ENCODE measurements around the gene HOMER2. TPM values are rescaled to one million over a fixed set of nuclear protein-coding genes. Genes with fewer than 3 reads are reported as not detected.

The HOMER2 gene
- total RNA-seq, 3 donors from 2014 or later, result 6.1 to 295 (median 77.7) TPM

DNA sequence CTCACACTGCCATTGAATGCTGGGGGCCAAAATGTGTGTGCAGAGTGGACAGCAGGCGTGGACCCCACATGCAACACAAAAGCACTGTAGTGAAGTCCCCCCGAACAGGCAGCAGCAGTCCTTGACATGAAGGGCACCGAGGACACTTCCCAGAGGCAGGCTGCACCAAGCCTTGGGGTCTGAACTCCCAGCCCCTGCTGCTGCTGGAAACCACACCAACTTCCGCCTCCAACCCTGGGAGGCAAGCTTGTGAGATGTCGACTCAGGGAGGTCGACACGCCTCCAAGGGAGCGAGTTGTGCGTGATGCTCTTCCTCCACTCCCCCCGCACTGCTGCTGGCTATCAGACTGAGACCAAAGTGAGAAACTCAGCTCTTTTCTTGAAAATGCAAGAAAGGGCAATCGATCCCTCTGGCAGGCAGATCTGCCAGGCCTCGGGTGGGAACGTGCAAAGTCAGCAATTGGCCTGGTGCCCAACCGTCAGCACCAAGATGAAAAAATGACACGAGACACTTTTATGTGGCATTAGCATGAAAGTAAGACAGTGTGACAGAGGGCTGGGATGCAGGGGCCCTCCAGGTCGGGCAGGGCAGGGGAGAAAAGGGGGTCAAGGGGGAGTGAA is 99.5 kb downstream of the HOMER2 start:
- no peaks in the 10 kb centered on the region for H3K9me3 ChIP-seq
- no peaks in the 10 kb centered on the region for H3K36me3 ChIP-seq
- no peak overlapping the region for H3K27ac ChIP-seq
- TF ChIP-seq, protein P1, sequence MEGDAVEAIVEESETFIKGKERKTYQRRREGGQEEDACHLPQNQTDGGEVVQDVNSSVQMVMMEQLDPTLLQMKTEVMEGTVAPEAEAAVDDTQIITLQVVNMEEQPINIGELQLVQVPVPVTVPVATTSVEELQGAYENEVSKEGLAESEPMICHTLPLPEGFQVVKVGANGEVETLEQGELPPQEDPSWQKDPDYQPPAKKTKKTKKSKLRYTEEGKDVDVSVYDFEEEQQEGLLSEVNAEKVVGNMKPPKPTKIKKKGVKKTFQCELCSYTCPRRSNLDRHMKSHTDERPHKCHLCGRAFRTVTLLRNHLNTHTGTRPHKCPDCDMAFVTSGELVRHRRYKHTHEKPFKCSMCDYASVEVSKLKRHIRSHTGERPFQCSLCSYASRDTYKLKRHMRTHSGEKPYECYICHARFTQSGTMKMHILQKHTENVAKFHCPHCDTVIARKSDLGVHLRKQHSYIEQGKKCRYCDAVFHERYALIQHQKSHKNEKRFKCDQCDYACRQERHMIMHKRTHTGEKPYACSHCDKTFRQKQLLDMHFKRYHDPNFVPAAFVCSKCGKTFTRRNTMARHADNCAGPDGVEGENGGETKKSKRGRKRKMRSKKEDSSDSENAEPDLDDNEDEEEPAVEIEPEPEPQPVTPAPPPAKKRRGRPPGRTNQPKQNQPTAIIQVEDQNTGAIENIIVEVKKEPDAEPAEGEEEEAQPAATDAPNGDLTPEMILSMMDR (IDR thresholded peaks at IDR 0.05), result no peak
- TF ChIP-seq POLR2A (IDR thresholded peaks at IDR 0.05) (no peak), POLR2AphosphoS5 (IDR thresholded peaks at IDR 0.05) (no peak)
- H3K27me3 ChIP-seq, result no peaks in the 10 kb centered on the region
- intact Hi-C loops (cut with DNase I; ENCODE audit: low total_unique reads), result no loop called here
- no peak overlapping the region for H3K4me3 ChIP-seq
- H3K4me1 ChIP-seq, result no peaks in the 10 kb centered on the region
- DNase-seq (ENCODE audit: low spot score in 2 of 2), result peak in 1 of 2 donors; percentile 12

DNA sequence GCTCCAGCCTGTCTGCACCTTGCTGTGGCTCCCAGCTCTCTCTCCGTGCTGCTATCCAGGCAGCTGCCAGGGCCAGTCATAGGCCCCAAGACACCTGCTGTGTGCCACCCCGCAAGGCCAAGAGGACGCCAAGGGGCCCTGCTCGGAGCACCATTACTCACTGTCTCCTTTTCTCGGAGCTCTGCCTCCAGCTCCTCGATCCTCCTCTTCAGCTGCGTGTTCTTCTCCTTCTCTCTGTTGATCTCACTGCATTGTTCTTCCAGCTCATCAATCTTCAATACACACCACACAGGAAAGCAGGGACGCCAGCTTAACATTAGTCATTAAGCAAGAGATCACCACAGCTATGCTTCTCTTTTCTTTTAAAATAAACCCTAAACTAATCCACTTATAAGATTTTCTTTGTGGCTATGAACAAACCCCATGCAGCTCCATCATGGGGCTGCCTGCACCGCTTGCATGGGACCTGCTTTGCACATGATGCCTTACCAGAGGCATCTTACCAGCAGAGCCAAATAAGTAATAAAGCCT is 100.5 kb downstream of the HOMER2 start:
- no peak for TF ChIP-seq POLR2A (IDR thresholded peaks at IDR 0.05)
- TF ChIP-seq, protein P1 (IDR thresholded peaks at IDR 0.05), result no peak
- TF ChIP-seq POLR2AphosphoS5 (IDR thresholded peaks at IDR 0.05), result no peak
- no peaks in the 10 kb centered on the region for H3K9me3 ChIP-seq
- no peak overlapping the region for H3K4me3 ChIP-seq
- peak in 1 of 2 donors; percentile 15 for DNase-seq (ENCODE audit: low spot score in 2 of 2)
- H3K4me1 ChIP-seq, result no peaks in the 10 kb centered on the region
- intact Hi-C loops (cut with DNase I; ENCODE audit: low total_unique reads), result no loop called here
- H3K27ac ChIP-seq, result no peak overlapping the region
- H3K27me3 ChIP-seq, result no peaks in the 10 kb centered on the region
- no peaks in the 10 kb centered on the region for H3K36me3 ChIP-seq

DNA sequence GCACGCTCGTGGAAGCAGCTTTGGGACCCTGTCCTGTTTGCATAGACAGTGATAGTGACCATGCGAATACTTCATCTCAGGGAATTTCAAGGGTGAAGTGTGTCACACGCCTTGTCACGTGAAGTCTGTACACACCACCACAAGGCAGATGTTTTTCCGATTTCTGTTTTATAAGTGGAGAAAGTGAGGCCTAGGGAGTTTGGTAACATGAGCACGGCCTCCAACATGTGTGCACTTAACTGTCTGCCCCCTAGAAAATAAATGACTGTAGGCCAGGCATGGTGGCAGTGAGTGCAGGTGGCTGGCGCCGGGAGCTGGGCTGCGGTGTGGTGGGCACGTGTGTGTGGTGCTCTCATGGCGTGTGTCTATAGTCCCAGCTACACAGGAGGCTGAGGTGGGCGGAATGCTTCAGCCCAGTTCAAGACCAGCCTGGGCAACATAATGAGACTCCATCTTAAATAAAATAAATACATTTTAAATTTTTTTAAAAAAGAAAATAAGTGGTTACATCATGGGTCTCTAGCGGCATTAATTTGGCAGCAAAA is 101.1 kb downstream of the HOMER2 start:
- DNase-seq (ENCODE audit: low spot score in 2 of 2), result peak in 1 of 2 donors; percentile 14
- intact Hi-C loops (cut with DNase I; ENCODE audit: low total_unique reads), result no loop called here
- TF ChIP-seq POLR2AphosphoS5 (IDR thresholded peaks at IDR 0.05), result no peak
- no peak for TF ChIP-seq POLR2A (IDR thresholded peaks at IDR 0.05)
- TF ChIP-seq, protein P1 (IDR thresholded peaks at IDR 0.05), result no peak
- Histone ChIP-seq H3K9me3 (no peaks in the 10 kb centered on the region), H3K4me3 (no peak overlapping the region), H3K27me3 (no peaks in the 10 kb centered on the region), H3K4me1 (no peaks in the 10 kb centered on the region), H3K36me3 (no peaks in the 10 kb centered on the region), H3K27ac (no peak overlapping the region)

DNA sequence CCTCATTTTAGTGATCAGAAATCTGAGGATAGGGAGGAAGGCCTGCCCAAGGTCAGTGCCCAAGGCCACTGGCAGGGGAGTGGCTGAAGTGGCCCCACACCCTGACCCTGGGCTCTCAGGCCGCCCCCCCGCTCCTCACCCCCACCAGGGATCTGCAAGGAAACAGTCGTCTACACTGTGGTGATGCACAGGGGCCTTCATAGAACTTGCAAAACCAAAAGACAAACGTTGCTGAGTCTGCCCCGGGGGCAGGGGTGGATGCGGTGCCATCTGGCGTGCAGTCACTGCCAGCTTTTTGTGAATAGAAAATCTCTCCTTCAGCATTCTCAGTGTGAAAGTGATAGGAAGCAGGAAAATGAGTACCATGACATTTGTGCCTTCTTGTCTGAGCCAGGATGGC is 101.8 kb downstream of the HOMER2 start:
- H3K9me3 ChIP-seq, result no peaks in the 10 kb centered on the region
- H3K27me3 ChIP-seq, result no peaks in the 10 kb centered on the region
- TF ChIP-seq, protein P1 (IDR thresholded peaks at IDR 0.05), result no peak
- TF ChIP-seq POLR2A (IDR thresholded peaks at IDR 0.05) (no peak), POLR2AphosphoS5 (IDR thresholded peaks at IDR 0.05) (no peak)
- no peaks in the 10 kb centered on the region for H3K4me1 ChIP-seq
- DNase-seq (ENCODE audit: low spot score in 2 of 2), result peak in 1 of 2 donors; percentile 16
- H3K36me3 ChIP-seq, result no peaks in the 10 kb centered on the region
- intact Hi-C loops (cut with DNase I; ENCODE audit: low total_unique reads), result no loop called here
- peak overlapping the region; percentile 73 for H3K27ac ChIP-seq
- no peak overlapping the region for H3K4me3 ChIP-seq
